ENCODE data around the gene PPP2R5C. TPM values are rescaled to one million over a fixed set of nuclear protein-coding genes. Genes with fewer than 3 reads are reported as not detected.

Gene PPP2R5C
- total RNA-seq, 1 experiment from 2014 or later = 301 TPM

DNA sequence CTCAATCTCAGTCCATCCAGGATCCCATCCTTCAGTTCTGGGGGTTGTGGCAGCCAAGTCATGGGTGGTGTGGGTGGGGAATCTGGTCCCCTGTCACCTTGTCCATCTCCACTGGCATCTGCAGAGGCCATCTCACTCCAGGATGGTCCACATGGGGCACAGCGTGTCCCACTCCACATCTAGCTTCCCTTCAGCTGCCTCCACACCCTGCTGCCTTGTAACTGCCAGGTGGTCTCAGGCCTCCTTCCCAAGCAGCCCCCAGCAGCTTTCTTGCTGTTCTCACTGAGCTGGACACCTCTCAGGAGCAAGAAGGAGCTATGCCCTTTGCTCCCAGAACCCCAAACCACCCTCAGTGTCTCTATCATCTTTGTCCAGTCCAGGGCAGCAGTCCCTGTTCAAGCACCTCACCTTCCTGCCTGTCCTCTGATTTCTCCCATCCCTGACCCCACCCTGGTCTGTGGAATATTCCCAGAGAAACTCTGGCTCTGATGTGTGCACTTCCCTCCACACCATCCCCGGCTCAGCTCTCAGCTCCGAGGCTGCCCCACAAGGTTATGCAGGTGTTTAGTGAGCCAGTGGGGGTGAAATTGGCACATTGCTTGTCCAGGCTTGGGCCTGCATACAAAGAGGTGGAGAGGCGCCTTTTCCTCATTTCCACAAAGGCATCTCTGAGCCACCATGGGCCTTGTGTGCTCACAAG, 189.2 kb downstream of the PPP2R5C start:
- Histone ChIP-seq H3K4me2 (ENCODE audit: low read depth, low read length, poor library complexity, severe bottlenecking) (no peak overlapping the region), H3K79me2 (ENCODE audit: low read length) (no peaks in the 10 kb centered on the region)

GRCh38 chr14:101953151-101953550, 191.6 kb downstream of the PPP2R5C start:
- H3K9me3 ChIP-seq (ENCODE audit: low read length) = no peaks in the 10 kb centered on the region
- H3K4me2 ChIP-seq (ENCODE audit: low read depth, low read length, poor library complexity, severe bottlenecking) = no peak overlapping the region
- no peaks in the 10 kb centered on the region for H3K36me3 ChIP-seq (ENCODE audit: insufficient read depth, low read length)
- no peak overlapping the region for H3K9ac ChIP-seq (ENCODE audit: low read length)
- H3K27me3 ChIP-seq (ENCODE audit: low read length) = no peaks in the 10 kb centered on the region
- H3K9me2 ChIP-seq (replicated peaks; ENCODE audit: insufficient read depth, low read length) = no peaks in the 10 kb centered on the region
- no peak overlapping the region for H3K27ac ChIP-seq (ENCODE audit: low read length)
- no peak for DNase-seq
- no peak overlapping the region for H2AFZ ChIP-seq (ENCODE audit: low read length)
- H4K20me1 ChIP-seq (ENCODE audit: insufficient read depth, low read depth, low read length) = no peaks in the 10 kb centered on the region
- H3K4me3 ChIP-seq (ENCODE audit: low read length) = no peak overlapping the region
- no peaks in the 10 kb centered on the region for H3K79me2 ChIP-seq (ENCODE audit: low read length)
- H3K4me1 ChIP-seq (ENCODE audit: low read length) = peaks cover 11% of the 10 kb centered on the region

More for the DNA sequence above, 189.2 kb downstream of the PPP2R5C start:
- H3K27me3 ChIP-seq (ENCODE audit: low read length) = no peaks in the 10 kb centered on the region
- no peak for DNase-seq
- H3K4me1 ChIP-seq (ENCODE audit: low read length) = peaks cover 11% of the 10 kb centered on the region
- H3K9me2 ChIP-seq (replicated peaks; ENCODE audit: insufficient read depth, low read length) = no peaks in the 10 kb centered on the region
- 0 out of 2 replicates have a peak overlapping the region, but pooled peaks have one; percentile 1 for H3K9ac ChIP-seq (ENCODE audit: low read length)
- no peak overlapping the region for H2AFZ ChIP-seq (ENCODE audit: low read length)
- H3K36me3 ChIP-seq (ENCODE audit: insufficient read depth, low read length) = no peaks in the 10 kb centered on the region
- H3K27ac ChIP-seq (ENCODE audit: low read length) = no peak overlapping the region
- H4K20me1 ChIP-seq (ENCODE audit: insufficient read depth, low read depth, low read length) = no peaks in the 10 kb centered on the region
- H3K4me3 ChIP-seq (ENCODE audit: low read length) = no peak overlapping the region
- no peaks in the 10 kb centered on the region for H3K9me3 ChIP-seq (ENCODE audit: low read length)

DNA sequence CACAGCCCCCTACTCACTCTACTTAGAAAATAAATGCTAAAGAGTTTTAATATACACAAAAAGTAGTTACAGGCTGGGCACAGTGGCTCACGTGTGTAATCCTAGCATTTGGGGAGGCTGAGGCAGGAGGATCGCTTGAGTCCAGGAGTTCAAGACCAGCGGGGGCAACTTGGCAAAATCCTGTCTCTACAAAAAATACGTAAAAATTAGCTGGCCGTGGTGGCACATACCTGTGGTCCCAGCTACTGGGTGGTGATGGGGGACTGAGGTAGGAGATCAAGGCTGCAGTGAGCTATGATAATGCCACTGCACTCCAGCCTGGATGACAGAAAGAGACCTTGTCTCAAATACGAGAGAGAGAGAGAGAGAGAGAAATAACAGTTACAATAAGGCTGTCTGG, 193.0 kb downstream of the PPP2R5C start:
- no peak overlapping the region for H3K4me3 ChIP-seq (ENCODE audit: low read length)
- no peaks in the 10 kb centered on the region for H3K4me1 ChIP-seq (ENCODE audit: low read length)
- H3K36me3 ChIP-seq (ENCODE audit: insufficient read depth, low read length) = no peaks in the 10 kb centered on the region
- no peak overlapping the region for H3K27ac ChIP-seq (ENCODE audit: low read length)
- no peak for DNase-seq
- H3K9me2 ChIP-seq (replicated peaks; ENCODE audit: insufficient read depth, low read length) = no peaks in the 10 kb centered on the region
- no peak overlapping the region for H2AFZ ChIP-seq (ENCODE audit: low read length)
- H3K79me2 ChIP-seq (ENCODE audit: low read length) = no peaks in the 10 kb centered on the region
- H3K4me2 ChIP-seq (ENCODE audit: low read depth, low read length, poor library complexity, severe bottlenecking) = no peak overlapping the region
- H3K9ac ChIP-seq (ENCODE audit: low read length) = no peak overlapping the region
- no peaks in the 10 kb centered on the region for H4K20me1 ChIP-seq (ENCODE audit: insufficient read depth, low read depth, low read length)
- no peaks in the 10 kb centered on the region for H3K9me3 ChIP-seq (ENCODE audit: low read length)
- H3K27me3 ChIP-seq (ENCODE audit: low read length) = no peaks in the 10 kb centered on the region

DNA sequence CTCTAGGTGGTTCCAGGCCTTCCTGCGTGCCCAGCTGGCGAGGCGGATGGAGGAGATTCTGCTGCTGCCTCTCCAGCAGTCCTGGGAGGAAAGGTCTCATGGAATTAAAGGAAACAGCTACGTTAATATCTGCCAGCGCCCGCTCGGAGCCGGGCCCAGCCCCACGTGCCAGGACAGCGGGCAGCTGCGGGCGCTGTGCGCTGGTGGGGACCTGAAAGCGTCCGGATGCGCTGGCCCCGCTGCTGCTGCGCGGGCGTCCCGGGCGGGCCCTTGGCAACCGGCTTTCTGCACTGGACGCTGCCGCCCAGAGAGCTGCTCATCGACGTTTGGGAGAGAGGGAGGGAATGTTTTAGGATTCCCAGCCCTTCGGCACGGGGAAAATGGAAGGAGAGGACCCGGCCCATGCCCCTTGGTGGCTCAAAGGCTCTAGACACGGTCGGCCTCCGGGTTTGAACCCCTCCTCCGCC, 194.2 kb downstream of the PPP2R5C start:
- Histone ChIP-seq H3K4me2 (ENCODE audit: low read depth, low read length, poor library complexity, severe bottlenecking) (no peak overlapping the region), H3K4me3 (ENCODE audit: low read length) (no peak overlapping the region), H3K4me1 (ENCODE audit: low read length) (peaks cover 6% of the 10 kb centered on the region), H3K9ac (ENCODE audit: low read length) (no peak overlapping the region), H3K79me2 (ENCODE audit: low read length) (no peaks in the 10 kb centered on the region), H2AFZ (ENCODE audit: low read length) (no peak overlapping the region), H4K20me1 (ENCODE audit: insufficient read depth, low read depth, low read length) (no peaks in the 10 kb centered on the region), H3K27ac (ENCODE audit: low read length) (no peak overlapping the region), H3K9me2 (replicated peaks; ENCODE audit: insufficient read depth, low read length) (no peaks in the 10 kb centered on the region), H3K27me3 (ENCODE audit: low read length) (no peaks in the 10 kb centered on the region), H3K9me3 (ENCODE audit: low read length) (no peaks in the 10 kb centered on the region), H3K36me3 (ENCODE audit: insufficient read depth, low read length) (no peaks in the 10 kb centered on the region)
- no peak for DNase-seq

GRCh38 chr14:101956179-101956885, 194.8 kb downstream of the PPP2R5C start:
- H3K27me3 ChIP-seq (ENCODE audit: low read length) = no peaks in the 10 kb centered on the region
- no peaks in the 10 kb centered on the region for H3K36me3 ChIP-seq (ENCODE audit: insufficient read depth, low read length)
- H3K27ac ChIP-seq (ENCODE audit: low read length) = no peak overlapping the region
- peaks cover 11% of the 10 kb centered on the region for H3K4me1 ChIP-seq (ENCODE audit: low read length)
- H3K79me2 ChIP-seq (ENCODE audit: low read length) = no peaks in the 10 kb centered on the region
- no peak overlapping the region for H3K4me3 ChIP-seq (ENCODE audit: low read length)
- H3K4me2 ChIP-seq (ENCODE audit: low read depth, low read length, poor library complexity, severe bottlenecking) = no peak overlapping the region
- no peaks in the 10 kb centered on the region for H3K9me2 ChIP-seq (replicated peaks; ENCODE audit: insufficient read depth, low read length)
- no peaks in the 10 kb centered on the region for H4K20me1 ChIP-seq (ENCODE audit: insufficient read depth, low read depth, low read length)
- DNase-seq = no peak
- H3K9me3 ChIP-seq (ENCODE audit: low read length) = no peaks in the 10 kb centered on the region
- no peak overlapping the region for H3K9ac ChIP-seq (ENCODE audit: low read length)
- no peak overlapping the region for H2AFZ ChIP-seq (ENCODE audit: low read length)

- Histone ChIP-seq H2AFZ (ENCODE audit: low read length) (peak overlapping the region; percentile 54; the same call in 1 of the 2 replicates), H3K9ac (ENCODE audit: low read length) (no peak overlapping the region), H4K20me1 (ENCODE audit: insufficient read depth, low read depth, low read length) (no peaks in the 10 kb centered on the region), H3K79me2 (ENCODE audit: low read length) (no peaks in the 10 kb centered on the region), H3K9me2 (replicated peaks; ENCODE audit: insufficient read depth, low read length) (no peaks in the 10 kb centered on the region), H3K4me2 (ENCODE audit: low read depth, low read length, poor library complexity, severe bottlenecking) (no peak overlapping the region), H3K27me3 (ENCODE audit: low read length) (no peaks in the 10 kb centered on the region), H3K27ac (ENCODE audit: low read length) (no peak overlapping the region), H3K9me3 (ENCODE audit: low read length) (no peaks in the 10 kb centered on the region), H3K36me3 (ENCODE audit: insufficient read depth, low read length) (no peaks in the 10 kb centered on the region), H3K4me1 (ENCODE audit: low read length) (peaks cover 15% of the 10 kb centered on the region), H3K4me3 (ENCODE audit: low read length) (no peak overlapping the region)
- DNase-seq = no peak
Observed at GRCh38 chr14:101957406-101958234, 196.1 kb downstream of the PPP2R5C start.

DNA sequence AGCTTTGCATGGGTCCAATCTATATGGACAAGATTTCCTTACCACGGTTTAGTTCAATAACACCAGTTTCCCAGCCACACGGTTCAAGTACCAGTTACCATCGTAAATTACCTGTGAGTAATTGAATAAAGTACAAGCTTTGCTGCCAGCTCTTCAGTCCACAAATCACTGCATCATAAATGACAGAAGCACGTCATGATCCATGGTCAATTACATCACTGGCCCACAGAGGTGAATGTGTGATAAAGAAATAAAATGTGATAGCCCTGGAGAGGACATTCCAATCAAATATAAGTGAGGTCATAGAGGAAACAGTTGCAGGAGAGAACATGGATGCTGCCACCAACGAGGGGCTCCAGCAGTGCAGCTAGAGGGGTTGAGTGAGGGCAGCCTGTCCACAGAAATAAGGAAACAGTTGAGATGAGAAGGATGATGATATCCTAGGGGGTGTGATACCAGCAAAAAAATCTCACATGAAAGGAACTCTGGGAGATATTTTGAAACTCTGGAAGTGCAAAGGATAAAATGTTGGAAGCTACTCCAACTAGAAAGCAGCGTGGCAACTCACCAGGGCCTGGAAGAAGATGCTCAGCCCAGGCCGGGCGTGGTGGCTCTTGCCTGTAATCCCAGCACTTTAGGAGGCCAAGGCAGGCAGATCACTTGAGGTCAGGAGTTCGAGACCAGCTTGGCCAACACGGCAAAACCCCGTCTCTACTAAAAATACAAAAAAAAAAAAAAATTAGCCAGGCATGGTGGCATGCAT, 197.1 kb downstream of the PPP2R5C start:
- no peak overlapping the region for H3K4me2 ChIP-seq (ENCODE audit: low read depth, low read length, poor library complexity, severe bottlenecking)
- H3K4me1 ChIP-seq (ENCODE audit: low read length) = peaks cover 18% of the 10 kb centered on the region
- DNase-seq = no peak
- H3K9me3 ChIP-seq (ENCODE audit: low read length) = no peaks in the 10 kb centered on the region
- no peak overlapping the region; the same call in 1 of the 2 replicates for H3K9ac ChIP-seq (ENCODE audit: low read length)
- no peaks in the 10 kb centered on the region for H3K36me3 ChIP-seq (ENCODE audit: insufficient read depth, low read length)
- H4K20me1 ChIP-seq (ENCODE audit: insufficient read depth, low read depth, low read length) = no peaks in the 10 kb centered on the region
- H3K9me2 ChIP-seq (replicated peaks; ENCODE audit: insufficient read depth, low read length) = no peaks in the 10 kb centered on the region
- no peak overlapping the region for H3K4me3 ChIP-seq (ENCODE audit: low read length)
- no peaks in the 10 kb centered on the region for H3K27me3 ChIP-seq (ENCODE audit: low read length)
- H2AFZ ChIP-seq (ENCODE audit: low read length) = 0 out of 2 replicates have a peak overlapping the region, but pooled peaks have one; percentile 4
- no peak overlapping the region for H3K27ac ChIP-seq (ENCODE audit: low read length)
- no peaks in the 10 kb centered on the region for H3K79me2 ChIP-seq (ENCODE audit: low read length)
